ENCODE data around the gene LAD1.

Gene LAD1

DNA sequence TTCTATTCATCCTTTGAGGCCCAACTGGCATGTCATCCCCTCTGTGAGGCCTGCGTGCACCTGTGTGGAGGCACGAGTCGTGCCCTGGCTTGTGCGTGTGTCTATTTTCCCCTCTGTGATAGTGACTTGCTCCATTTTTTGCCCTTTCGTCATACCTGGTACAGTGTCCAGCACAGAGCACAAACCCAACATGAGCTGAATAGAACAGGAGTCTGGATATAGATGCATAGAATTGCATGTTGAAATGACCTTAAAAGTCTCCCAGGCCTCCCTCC, 54.1 kb downstream of the LAD1 start:
- POLR2A ChIA-PET, result no interaction called here

GRCh38 chr1:201344206-201345080, 54.7 kb downstream of the LAD1 start:
- TF ChIP-seq BHLHE40 (IDR thresholded peaks at IDR 0.05; ENCODE audit: borderline replicate concordance), result no peak
- no peak for TF ChIP-seq NFRKB (IDR thresholded peaks at IDR 0.05)
- no peak for TF ChIP-seq TARDBP (IDR thresholded peaks at IDR 0.05)
- TF ChIP-seq FOXM1 (IDR thresholded peaks at IDR 0.05; ENCODE audit: borderline replicate concordance), result no peak
- no peak for TF ChIP-seq FOXK2 (IDR thresholded peaks at IDR 0.05)
- no peak for TF ChIP-seq PKNOX1 (IDR thresholded peaks at IDR 0.05)
- no peak for TF ChIP-seq FOXA1 (IDR thresholded peaks at IDR 0.05)
- no peak for TF ChIP-seq ZNF384 (IDR thresholded peaks at IDR 0.05)
- no peak for TF ChIP-seq CTBP1 (IDR thresholded peaks at IDR 0.05; ENCODE audit: borderline replicate concordance)
- TF ChIP-seq L3MBTL2 (conservative IDR thresholded peaks at IDR 0.05), result no peak
- TF ChIP-seq SP1 (IDR thresholded peaks at IDR 0.05), result no peak
- no peak for TF ChIP-seq ELF4 (IDR thresholded peaks at IDR 0.05)
- TF ChIP-seq ARNT (IDR thresholded peaks at IDR 0.05), result no peak
- no peak for TF ChIP-seq SUZ12 (IDR thresholded peaks at IDR 0.05)
- ChIA-PET CTCF (no interaction called here), POLR2A (no interaction called here)
- DNase-seq (ENCODE audit: extremely low spot score), result no peak

More for the DNA sequence above, 54.1 kb downstream of the LAD1 start:
- CTCF ChIA-PET, result interaction anchor here (1.1 to 1.2 kb wide), 2 partner anchors 81 to 91 kb away, joined by 4 read pairs; no protein-coding TSS in a partner anchor
- TF ChIP-seq LEF1 (IDR thresholded peaks at IDR 0.05; ENCODE audit: borderline replicate concordance) (no peak), ZNF384 (IDR thresholded peaks at IDR 0.05) (no peak), SP1 (IDR thresholded peaks at IDR 0.05) (no peak), ARNT (IDR thresholded peaks at IDR 0.05) (no peak), SUZ12 (IDR thresholded peaks at IDR 0.05) (no peak), CTBP1 (IDR thresholded peaks at IDR 0.05; ENCODE audit: borderline replicate concordance) (no peak), NFRKB (IDR thresholded peaks at IDR 0.05) (no peak), ELF4 (IDR thresholded peaks at IDR 0.05) (no peak), L3MBTL2 (conservative IDR thresholded peaks at IDR 0.05) (no peak), FOXK2 (IDR thresholded peaks at IDR 0.05) (no peak), TARDBP (IDR thresholded peaks at IDR 0.05) (no peak), BHLHE40 (IDR thresholded peaks at IDR 0.05; ENCODE audit: borderline replicate concordance) (no peak), FOXM1 (IDR thresholded peaks at IDR 0.05; ENCODE audit: borderline replicate concordance) (no peak), HDGF (IDR thresholded peaks at IDR 0.05; ENCODE audit: borderline replicate concordance) (no peak), FOXA1 (IDR thresholded peaks at IDR 0.05) (no peak), PKNOX1 (IDR thresholded peaks at IDR 0.05) (no peak)
- DNase-seq (ENCODE audit: extremely low spot score), result no peak

DNA sequence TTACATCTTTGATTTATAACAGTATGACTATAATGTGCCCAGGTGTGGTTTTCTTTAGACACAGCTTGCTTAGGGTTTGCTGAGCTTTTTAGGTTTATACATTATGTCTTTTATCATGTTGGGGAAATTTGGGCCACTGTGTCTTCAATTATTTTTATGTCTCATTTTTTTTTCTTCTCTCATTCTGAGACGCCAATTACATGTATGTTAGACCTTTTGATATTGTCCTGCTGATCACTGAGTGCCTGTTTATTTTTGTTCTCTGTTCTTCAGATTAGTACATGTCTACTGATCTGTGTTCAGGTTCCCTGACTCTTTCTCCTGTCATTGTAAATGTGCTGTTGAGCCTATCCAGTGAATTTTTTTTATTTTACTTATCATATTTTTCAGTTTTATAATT, 57.7 kb downstream of the LAD1 start:
- no peak for TF ChIP-seq ARNT (IDR thresholded peaks at IDR 0.05)
- no peak for TF ChIP-seq ZNF384 (IDR thresholded peaks at IDR 0.05)
- TF ChIP-seq FOXM1 (IDR thresholded peaks at IDR 0.05; ENCODE audit: borderline replicate concordance), result no peak
- TF ChIP-seq SP1 (IDR thresholded peaks at IDR 0.05), result no peak
- no peak for TF ChIP-seq FOXA1 (IDR thresholded peaks at IDR 0.05)
- no peak for TF ChIP-seq FOXK2 (IDR thresholded peaks at IDR 0.05)
- no peak for TF ChIP-seq LEF1 (IDR thresholded peaks at IDR 0.05; ENCODE audit: borderline replicate concordance)
- TF ChIP-seq BHLHE40 (IDR thresholded peaks at IDR 0.05; ENCODE audit: borderline replicate concordance), result no peak
- no peak for TF ChIP-seq NFRKB (IDR thresholded peaks at IDR 0.05)
- DNase-seq (ENCODE audit: extremely low spot score), result no peak
- ChIA-PET CTCF (no interaction called here), POLR2A (no interaction called here)

DNA sequence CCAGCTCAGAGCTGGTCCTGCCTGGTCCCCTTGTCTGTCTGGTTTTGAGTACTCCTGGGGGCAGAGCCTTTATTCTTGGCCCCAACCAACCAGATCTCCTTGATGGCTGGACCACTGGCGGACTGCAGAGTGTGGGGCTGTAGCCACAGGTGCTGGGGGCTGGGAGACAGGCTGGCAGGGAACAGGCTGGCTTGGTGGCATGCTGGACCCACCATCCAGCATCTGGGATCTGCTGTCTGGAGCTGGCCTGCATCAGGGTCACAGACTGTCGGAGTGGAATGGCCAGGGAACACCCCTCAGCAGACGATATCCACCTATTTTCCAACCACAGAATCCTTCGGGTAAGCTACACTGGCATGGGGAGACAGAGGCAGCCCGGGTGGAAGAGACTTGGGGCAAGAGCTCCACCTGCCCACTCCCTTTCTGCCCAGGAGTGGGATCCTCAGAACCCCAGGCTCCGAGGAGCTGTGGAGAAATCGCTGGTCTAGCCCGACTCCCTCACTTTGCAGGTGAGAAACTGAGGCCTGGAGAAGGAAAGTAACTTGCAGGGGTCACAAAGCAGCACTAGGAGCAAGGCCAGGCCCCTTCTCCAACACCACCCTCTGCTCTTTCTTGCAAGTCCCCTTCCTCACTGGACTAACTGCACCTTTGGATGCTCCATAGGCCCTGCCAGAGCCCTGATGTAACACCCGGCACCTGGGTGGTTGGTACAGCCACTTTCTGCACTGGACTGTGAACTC, 62.2 kb downstream of the LAD1 start:
- no peak for TF ChIP-seq SUZ12 (IDR thresholded peaks at IDR 0.05)
- no peak for TF ChIP-seq CTBP1 (IDR thresholded peaks at IDR 0.05; ENCODE audit: borderline replicate concordance)
- TF ChIP-seq ARNT (IDR thresholded peaks at IDR 0.05), result no peak
- no peak for TF ChIP-seq LEF1 (IDR thresholded peaks at IDR 0.05; ENCODE audit: borderline replicate concordance)
- TF ChIP-seq FOXM1 (IDR thresholded peaks at IDR 0.05; ENCODE audit: borderline replicate concordance), result no peak
- TF ChIP-seq FOXK2 (IDR thresholded peaks at IDR 0.05), result no peak
- no peak for TF ChIP-seq PKNOX1 (IDR thresholded peaks at IDR 0.05)
- TF ChIP-seq SP1 (IDR thresholded peaks at IDR 0.05), result no peak
- no peak for TF ChIP-seq BHLHE40 (IDR thresholded peaks at IDR 0.05; ENCODE audit: borderline replicate concordance)
- TF ChIP-seq ZNF384 (IDR thresholded peaks at IDR 0.05), result no peak
- no peak for TF ChIP-seq HDGF (IDR thresholded peaks at IDR 0.05; ENCODE audit: borderline replicate concordance)
- TF ChIP-seq L3MBTL2 (conservative IDR thresholded peaks at IDR 0.05), result no peak
- TF ChIP-seq FOXA1 (IDR thresholded peaks at IDR 0.05), result no peak
- TF ChIP-seq TARDBP (IDR thresholded peaks at IDR 0.05), result no peak
- TF ChIP-seq NFRKB (IDR thresholded peaks at IDR 0.05), result no peak
- no peak for TF ChIP-seq ELF4 (IDR thresholded peaks at IDR 0.05)
- CTCF ChIA-PET, result no interaction called here
- no peak for DNase-seq (ENCODE audit: extremely low spot score)
- POLR2A ChIA-PET, result no interaction called here

DNA sequence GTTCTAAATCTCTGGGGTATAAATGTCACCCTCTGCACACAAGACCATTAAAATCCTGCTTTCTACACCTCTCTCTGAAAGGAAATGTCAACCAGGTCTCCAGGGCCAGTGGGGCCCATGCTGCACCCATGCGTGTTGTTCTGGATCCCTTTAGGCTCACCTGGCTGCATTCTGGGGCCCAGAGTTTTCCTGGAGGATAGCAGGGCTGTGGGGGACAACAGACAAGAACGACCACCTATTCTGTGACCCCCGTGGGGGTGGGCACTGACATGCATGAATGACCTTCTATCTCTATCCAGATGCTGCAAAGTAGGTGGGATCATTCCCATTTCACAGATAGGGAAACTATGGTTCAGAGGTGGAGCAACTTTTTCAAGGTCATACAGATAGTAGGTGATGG, 63.2 kb downstream of the LAD1 start:
- TF ChIP-seq BHLHE40 (IDR thresholded peaks at IDR 0.05; ENCODE audit: borderline replicate concordance), result no peak
- TF ChIP-seq ZNF384 (IDR thresholded peaks at IDR 0.05), result no peak
- TF ChIP-seq FOXM1 (IDR thresholded peaks at IDR 0.05; ENCODE audit: borderline replicate concordance), result no peak
- TF ChIP-seq SP1 (IDR thresholded peaks at IDR 0.05), result no peak
- TF ChIP-seq ARNT (IDR thresholded peaks at IDR 0.05), result no peak
- no peak for TF ChIP-seq L3MBTL2 (conservative IDR thresholded peaks at IDR 0.05)
- no peak for TF ChIP-seq FOXA1 (IDR thresholded peaks at IDR 0.05)
- CTCF ChIA-PET, result no interaction called here
- POLR2A ChIA-PET, result no interaction called here
- no peak for DNase-seq (ENCODE audit: extremely low spot score)

Measured in HEK293T (cell line).